AML-193 (cell line): ENCODE data around the gene RNF121.

Experiments
- DNase-seq, 2 experiments: peaks; one replicate each; lab custom pipeline; 2025; lab: John Stamatoyannopoulos, UW

RNF121 gene

DNA sequence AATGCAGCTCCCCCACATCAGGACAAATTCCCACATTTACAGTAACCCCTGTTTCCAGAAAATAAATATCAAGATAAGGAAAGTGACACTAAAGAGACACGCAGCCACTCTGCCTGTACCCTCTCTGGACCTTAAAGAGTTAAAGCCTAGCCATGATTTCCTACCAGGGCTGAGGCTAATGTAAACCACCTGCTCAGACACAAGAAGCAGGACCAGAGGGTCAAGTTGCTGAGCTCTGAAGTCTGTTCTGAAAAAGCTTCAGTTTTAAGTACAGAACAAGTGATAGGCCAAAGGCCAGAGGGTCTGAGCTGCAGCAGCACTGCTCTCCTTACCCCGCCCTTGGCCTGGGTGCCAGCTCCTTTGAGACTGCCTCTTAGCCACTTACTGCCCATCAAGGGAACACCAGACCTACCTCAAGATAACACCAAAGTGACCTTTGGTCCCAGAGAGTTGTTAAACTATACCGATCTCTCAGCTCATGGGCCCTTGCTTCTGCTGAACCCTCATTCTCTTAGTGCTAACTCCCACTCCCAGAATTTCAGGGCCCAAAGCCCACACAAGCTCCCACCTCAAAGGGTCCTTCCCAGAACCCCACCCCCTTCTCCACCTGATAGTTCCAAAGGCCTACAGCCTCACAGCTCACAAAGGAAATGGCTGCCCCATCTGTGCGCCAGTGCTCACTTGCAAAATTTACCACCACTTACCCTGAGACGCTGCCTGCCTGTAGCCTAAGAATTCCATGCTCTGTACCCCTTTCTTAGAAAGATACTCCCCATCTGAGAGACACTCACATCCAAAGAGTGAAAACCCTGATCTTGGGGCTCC lies 110.4 kb downstream of the RNF121 start:
- DNase-seq, result no peak

DNA sequence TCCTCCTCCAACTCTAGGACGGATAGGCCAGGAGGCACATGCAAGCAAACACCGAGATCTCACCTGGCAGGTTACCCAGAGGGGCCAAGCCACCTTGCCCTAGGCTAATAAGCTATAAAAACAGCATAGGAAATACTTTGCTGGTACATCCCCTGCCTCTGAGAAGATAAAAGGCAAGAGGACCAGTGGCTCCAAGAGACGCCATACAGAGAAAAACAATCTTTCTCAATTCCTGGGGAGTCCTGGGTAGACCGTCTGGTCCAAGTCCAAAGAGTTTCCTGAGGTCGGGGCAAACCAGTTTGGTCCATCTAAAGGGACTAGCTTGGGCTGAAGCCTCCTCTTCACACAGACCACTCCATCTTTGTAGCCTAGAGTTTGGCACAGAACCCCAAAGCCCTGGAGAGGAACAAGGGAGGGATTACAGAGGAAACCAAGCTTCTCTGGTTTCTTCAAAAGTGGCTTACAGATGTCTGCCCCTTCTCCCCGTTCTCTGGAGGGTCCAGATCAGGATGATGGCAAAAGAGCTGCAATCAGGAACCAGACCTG lies 111.1 kb downstream of the RNF121 start:
- no peak for DNase-seq

DNA sequence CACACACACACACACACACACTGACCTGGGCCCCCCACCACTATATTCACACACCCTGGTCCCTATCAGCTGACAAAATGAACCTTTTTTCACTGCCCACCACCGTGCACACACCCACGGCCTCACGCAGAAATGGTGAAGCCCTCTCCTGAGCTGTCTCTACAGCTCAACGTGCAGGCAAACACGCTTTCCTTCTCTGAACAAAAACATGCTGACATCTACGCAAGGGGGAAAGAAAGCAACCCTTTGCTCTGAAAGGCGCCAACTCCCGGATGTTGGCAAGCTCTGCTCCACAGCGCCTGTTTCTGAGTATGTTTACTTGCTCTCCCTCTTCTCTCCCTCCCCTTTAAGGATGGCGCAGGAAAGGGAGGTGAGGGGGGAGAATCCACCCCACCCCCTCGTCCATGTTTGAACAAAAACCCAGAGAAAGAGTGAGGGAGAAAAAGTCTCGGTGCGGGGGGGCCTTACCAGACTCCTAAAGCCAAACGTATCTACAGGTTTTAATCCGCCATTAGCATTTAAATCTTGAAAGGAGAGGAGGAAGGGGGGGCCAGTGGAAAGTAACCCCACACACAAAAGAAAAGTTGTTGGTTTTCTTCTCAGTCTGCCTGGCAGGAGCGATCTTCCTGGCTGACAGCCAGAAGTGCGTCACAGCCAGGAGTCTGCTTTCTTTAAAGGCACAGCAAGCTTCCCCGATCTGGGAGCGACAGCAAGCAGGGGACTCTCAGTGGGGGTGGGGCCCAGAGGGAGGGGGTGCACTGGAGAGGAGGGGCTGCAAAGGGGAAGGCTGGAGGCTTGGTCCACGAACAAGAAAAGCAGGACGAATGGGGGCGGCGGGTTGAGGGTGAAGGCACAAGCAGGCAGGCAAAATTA lies 111.9 kb downstream of the RNF121 start:
- peak; percentile 36 to 37 for DNase-seq

DNA sequence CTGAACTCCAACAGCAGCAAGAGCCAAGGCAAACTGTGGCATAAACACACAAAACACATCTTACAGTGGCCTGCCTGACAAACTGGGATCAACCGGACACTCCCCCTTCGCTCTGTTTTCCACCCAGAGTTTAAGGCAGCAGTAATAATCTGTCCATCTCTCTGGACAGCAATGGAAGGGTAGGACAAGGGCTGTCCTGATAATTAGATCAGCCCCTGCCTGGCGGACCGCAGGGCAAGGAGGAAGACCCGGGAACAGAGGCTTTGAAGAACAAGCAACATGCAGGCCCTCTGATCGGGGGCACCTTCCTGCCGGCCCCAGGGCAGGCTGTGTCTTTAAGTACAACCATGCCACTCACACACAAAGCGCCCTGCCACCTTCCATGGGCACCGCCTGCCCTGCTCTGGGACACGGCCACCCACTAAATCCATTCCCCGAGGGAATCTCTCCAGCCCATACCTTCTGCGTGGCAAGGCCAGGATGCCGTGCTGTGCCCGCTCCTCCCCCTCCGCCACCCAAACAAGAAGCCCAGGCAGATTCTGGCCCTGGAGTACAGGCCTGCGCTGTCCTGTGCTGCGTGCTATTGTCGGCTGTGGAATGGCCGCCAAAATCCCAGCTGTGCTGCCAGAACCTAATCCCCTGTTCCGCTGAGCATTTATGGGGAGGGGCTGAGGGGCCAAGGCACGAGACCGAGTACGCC lies 112.7 kb downstream of the RNF121 start:
- DNase-seq, result no peak

DNA sequence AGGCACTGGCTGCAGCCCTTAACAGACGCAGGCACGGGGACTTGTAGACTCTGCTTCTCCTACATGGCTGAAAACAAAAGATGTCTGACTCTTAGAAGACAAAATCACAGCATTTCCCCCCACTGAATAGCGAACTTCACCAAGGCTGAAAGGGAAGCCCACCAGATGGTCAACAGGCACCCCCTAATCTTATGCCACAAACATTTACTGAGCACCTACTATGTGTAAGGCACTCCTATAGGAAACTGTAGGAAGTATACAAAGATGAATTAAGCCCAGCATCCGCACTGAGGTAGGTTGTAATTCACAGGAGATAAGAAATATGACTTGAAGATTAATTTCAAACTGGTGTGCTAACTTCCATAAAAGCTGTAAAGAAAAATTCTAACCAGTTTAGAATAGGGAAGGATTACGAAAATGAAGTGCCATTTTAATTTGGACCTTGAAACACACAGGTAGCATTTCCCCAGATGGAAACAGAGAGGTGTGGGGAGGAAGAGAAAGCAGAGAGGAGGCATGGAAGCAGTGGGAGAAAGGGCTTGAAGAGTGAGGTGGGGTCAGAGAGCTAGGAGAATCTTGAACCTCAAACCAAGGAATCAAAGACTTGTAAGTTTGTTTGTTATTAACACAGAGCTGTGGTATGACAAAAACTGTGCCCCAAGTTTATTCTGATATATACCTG lies 113.4 kb downstream of the RNF121 start:
- no peak for DNase-seq

DNA sequence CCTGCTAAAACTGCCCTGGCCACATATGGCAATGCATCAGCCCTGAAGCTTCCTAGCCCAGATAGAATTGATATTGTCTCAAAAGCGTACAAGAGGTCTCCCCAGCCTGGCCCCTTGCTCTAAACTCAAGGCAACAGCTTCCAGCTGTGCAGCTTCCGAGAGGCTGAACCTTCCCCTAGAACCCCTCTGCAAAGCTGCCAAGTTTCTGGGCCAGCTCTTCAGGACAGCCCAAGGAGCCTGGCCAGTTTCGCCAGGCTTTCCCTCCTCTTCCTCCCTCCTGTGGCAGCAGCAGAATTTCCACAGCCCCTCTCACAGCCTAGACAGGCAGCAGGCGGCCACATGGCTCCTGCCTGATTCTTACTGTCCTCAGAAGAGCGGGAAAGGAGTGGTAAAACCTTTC lies 117.0 kb downstream of the RNF121 start:
- no peak for DNase-seq
